Measurements from ENCODE around the gene CDCA3. TPM values are rescaled to one million over a fixed set of nuclear protein-coding genes. Genes with fewer than 3 reads are reported as not detected.

Gene CDCA3
- total and polyA plus RNA-seq, 2 of the 13 experiments (the other 11 are each of a cell fraction or from before 2014, with no cell fraction given), result 32.7 to 56.5 TPM

- no peak for TF ChIP-seq SP1 (IDR thresholded peaks at IDR 0.05)
- TF ChIP-seq SP1 (CRISPR knock-in tag; IDR thresholded peaks at IDR 0.05), result no peak
- TF ChIP-seq ZSCAN12 (CRISPR knock-in tag; IDR thresholded peaks at IDR 0.05), result no peak
- TF ChIP-seq TBX2 (CRISPR knock-in tag; IDR thresholded peaks at IDR 0.05; ENCODE audit: borderline replicate concordance), result no peak; the same call in 1 of the 2 replicates
- TF ChIP-seq ESRRA (CRISPR knock-in tag; IDR thresholded peaks at IDR 0.05; ENCODE audit: low read depth), result no peak
- no peak for TF ChIP-seq ZNF343 (CRISPR knock-in tag; IDR thresholded peaks at IDR 0.05)
- no peak for TF ChIP-seq MIXL1 (CRISPR knock-in tag; IDR thresholded peaks at IDR 0.05)
- TF ChIP-seq ZNF143 (CRISPR knock-in tag; IDR thresholded peaks at IDR 0.05), result no peak
- TF ChIP-seq ZFP90 (CRISPR knock-in tag; IDR thresholded peaks at IDR 0.05; ENCODE audit: borderline replicate concordance), result peak; percentile 66; the same call in 1 of the 2 replicates
- TF ChIP-seq ATF7-NPFF (CRISPR knock-in tag; IDR thresholded peaks at IDR 0.05; ENCODE audit: low read depth), result no peak
- peak; percentile 51; the same call in 1 of the 2 replicates for TF ChIP-seq RBFOX2 (IDR thresholded peaks at IDR 0.05; ENCODE audit: low read depth, low read length)
- TF ChIP-seq GTF3A (CRISPR knock-in tag; conservative IDR thresholded peaks at IDR 0.05), result no peak
- TF ChIP-seq, protein P1, sequence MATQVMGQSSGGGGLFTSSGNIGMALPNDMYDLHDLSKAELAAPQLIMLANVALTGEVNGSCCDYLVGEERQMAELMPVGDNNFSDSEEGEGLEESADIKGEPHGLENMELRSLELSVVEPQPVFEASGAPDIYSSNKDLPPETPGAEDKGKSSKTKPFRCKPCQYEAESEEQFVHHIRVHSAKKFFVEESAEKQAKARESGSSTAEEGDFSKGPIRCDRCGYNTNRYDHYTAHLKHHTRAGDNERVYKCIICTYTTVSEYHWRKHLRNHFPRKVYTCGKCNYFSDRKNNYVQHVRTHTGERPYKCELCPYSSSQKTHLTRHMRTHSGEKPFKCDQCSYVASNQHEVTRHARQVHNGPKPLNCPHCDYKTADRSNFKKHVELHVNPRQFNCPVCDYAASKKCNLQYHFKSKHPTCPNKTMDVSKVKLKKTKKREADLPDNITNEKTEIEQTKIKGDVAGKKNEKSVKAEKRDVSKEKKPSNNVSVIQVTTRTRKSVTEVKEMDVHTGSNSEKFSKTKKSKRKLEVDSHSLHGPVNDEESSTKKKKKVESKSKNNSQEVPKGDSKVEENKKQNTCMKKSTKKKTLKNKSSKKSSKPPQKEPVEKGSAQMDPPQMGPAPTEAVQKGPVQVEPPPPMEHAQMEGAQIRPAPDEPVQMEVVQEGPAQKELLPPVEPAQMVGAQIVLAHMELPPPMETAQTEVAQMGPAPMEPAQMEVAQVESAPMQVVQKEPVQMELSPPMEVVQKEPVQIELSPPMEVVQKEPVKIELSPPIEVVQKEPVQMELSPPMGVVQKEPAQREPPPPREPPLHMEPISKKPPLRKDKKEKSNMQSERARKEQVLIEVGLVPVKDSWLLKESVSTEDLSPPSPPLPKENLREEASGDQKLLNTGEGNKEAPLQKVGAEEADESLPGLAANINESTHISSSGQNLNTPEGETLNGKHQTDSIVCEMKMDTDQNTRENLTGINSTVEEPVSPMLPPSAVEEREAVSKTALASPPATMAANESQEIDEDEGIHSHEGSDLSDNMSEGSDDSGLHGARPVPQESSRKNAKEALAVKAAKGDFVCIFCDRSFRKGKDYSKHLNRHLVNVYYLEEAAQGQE (IDR thresholded peaks at IDR 0.05; ENCODE audit: borderline replicate concordance in 1 of 2, low read depth in 1 of 2, low read length in 2 of 2), result no peak
- TF ChIP-seq ZNF557 (CRISPR knock-in tag; IDR thresholded peaks at IDR 0.05), result no peak
- no peak for TF ChIP-seq ZNF672 (CRISPR knock-in tag; IDR thresholded peaks at IDR 0.05)
- TF ChIP-seq ZFX (CRISPR knock-in tag; IDR thresholded peaks at IDR 0.05; ENCODE audit: low read depth), result 0 out of 2 replicates have a peak, but pooled peaks have one; percentile 14
- TF ChIP-seq ZNF782 (CRISPR knock-in tag; IDR thresholded peaks at IDR 0.05; ENCODE audit: borderline replicate concordance), result no peak
- TF ChIP-seq ZNF232 (CRISPR knock-in tag; IDR thresholded peaks at IDR 0.05; ENCODE audit: borderline replicate concordance), result no peak
- no peak; the same call in 1 of the 2 replicates for TF ChIP-seq CBX5 (CRISPR knock-in tag; IDR thresholded peaks at IDR 0.05; ENCODE audit: borderline replicate concordance)
- TF ChIP-seq SP5 (CRISPR knock-in tag; IDR thresholded peaks at IDR 0.05; ENCODE audit: borderline replicate concordance, low read depth), result no peak
- TF ChIP-seq ATF7 (IDR thresholded peaks at IDR 0.05), result no peak
- no peak for TF ChIP-seq ATF7 (CRISPR knock-in tag; IDR thresholded peaks at IDR 0.05)
- no peak for TF ChIP-seq ZNF331 (CRISPR knock-in tag; IDR thresholded peaks at IDR 0.05)
- TF ChIP-seq ONECUT2 (CRISPR knock-in tag; IDR thresholded peaks at IDR 0.05), result no peak
- no peak for TF ChIP-seq ZNF652 (CRISPR knock-in tag; IDR thresholded peaks at IDR 0.05; ENCODE audit: borderline replicate concordance, low read depth)
- TF ChIP-seq, protein P2, sequence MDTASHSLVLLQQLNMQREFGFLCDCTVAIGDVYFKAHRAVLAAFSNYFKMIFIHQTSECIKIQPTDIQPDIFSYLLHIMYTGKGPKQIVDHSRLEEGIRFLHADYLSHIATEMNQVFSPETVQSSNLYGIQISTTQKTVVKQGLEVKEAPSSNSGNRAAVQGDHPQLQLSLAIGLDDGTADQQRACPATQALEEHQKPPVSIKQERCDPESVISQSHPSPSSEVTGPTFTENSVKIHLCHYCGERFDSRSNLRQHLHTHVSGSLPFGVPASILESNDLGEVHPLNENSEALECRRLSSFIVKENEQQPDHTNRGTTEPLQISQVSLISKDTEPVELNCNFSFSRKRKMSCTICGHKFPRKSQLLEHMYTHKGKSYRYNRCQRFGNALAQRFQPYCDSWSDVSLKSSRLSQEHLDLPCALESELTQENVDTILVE (CRISPR knock-in tag; IDR thresholded peaks at IDR 0.05), result 0 out of 2 replicates have a peak, but pooled peaks have one; percentile 24
- peak; percentile 48; the same call in 1 of the 2 replicates for TF ChIP-seq NFKB2 (CRISPR knock-in tag; IDR thresholded peaks at IDR 0.05; ENCODE audit: borderline replicate concordance)
- TF ChIP-seq SMAD9 (CRISPR knock-in tag; IDR thresholded peaks at IDR 0.05), result no peak
- TF ChIP-seq TOPORS (CRISPR knock-in tag; IDR thresholded peaks at IDR 0.05), result no peak
- no peak for TF ChIP-seq ZNF841 (CRISPR knock-in tag; IDR thresholded peaks at IDR 0.05; ENCODE audit: borderline replicate concordance)
Observed at GRCh38 chr12:6825398-6826124, 25.5 kb downstream of the CDCA3 start (continued).

Measured in HepG2 (cell line).